GM19463 (cell line): ENCODE measurements around the gene INTS3.
A peak's percentile ranks its signal among the peaks of the same experiment; 100 is the strongest.
"Not testable (repeated sequence)": the region's sequence is repeated elsewhere in the genome, so short reads cannot be mapped to it uniquely, and the experiment has no call there.

Experiments used
- ATAC-seq: cut with Tn5 transposase; IDR thresholded peaks from one replicate; pipeline ENCODE4 v1.9.1; 2021; ENCODE audit warnings: mild to moderate bottlenecking, moderate library complexity; ENCODE audit not compliant: unreplicated experiment

Gene INTS3

GRCh38 chr1:153754266-153754665 is 26.4 kb downstream of the INTS3 start:
- ATAC-seq, result no peak

- no peak for ATAC-seq
These were observed 32.6 kb downstream of the INTS3 start for GRCh38 chr1:153760440-153760839.

GRCh38 chr1:153763365-153764225 is 35.7 kb downstream of the INTS3 start:
- no peak for ATAC-seq

GRCh38 chr1:153764310-153764709 is 36.5 kb downstream of the INTS3 start:
- no peak for ATAC-seq

- not testable (repeated sequence) for ATAC-seq
These were observed 38.8 kb downstream of the INTS3 start for GRCh38 chr1:153766663-153767062.

- ATAC-seq, result no peak
These were observed 39.7 kb downstream of the INTS3 start for GRCh38 chr1:153767519-153767918.

GRCh38 chr1:153768316-153769181 is 40.7 kb downstream of the INTS3 start:
- ATAC-seq, result no peak

- no peak for ATAC-seq
These were observed 41.4 kb downstream of the INTS3 start for GRCh38 chr1:153769221-153769620.

GRCh38 chr1:153770797-153771196 is 42.9 kb downstream of the INTS3 start:
- no peak for ATAC-seq

GRCh38 chr1:153771261-153771660 is 43.4 kb downstream of the INTS3 start:
- ATAC-seq, result no peak

- no peak for ATAC-seq
These were observed 44.2 kb downstream of the INTS3 start for GRCh38 chr1:153771841-153772593.

GRCh38 chr1:153773096-153773921 is 45.5 kb downstream of the INTS3 start:
- no peak for ATAC-seq

GRCh38 chr1:153774026-153774595 is 46.3 kb downstream of the INTS3 start:
- ATAC-seq, result no peak

GRCh38 chr1:153774780-153775457 is 47.1 kb downstream of the INTS3 start, which contains the start of gene SLC27A3:
SLC27A3 (plus strand) TSS chr1:153775407; CDS start chr1:153775498, 91 bp downstream.
- ATAC-seq, result peak; percentile 20

GRCh38 chr1:153775458-153776327 is 47.8 kb downstream of the INTS3 start:
- peak; percentile 48 for ATAC-seq

- no peak for ATAC-seq
These were observed 48.5 kb downstream of the INTS3 start for GRCh38 chr1:153776352-153776751.

- no peak for ATAC-seq
These were observed 49.1 kb downstream of the INTS3 start for GRCh38 chr1:153776845-153777370.

- no peak for ATAC-seq
These were observed 49.8 kb downstream of the INTS3 start for GRCh38 chr1:153777648-153778047.
